ENCODE data around the gene UBAP1.
A peak's percentile ranks its signal among the peaks of the same experiment; 100 is the strongest.
"Not testable (repeated sequence)": the region's sequence is repeated elsewhere in the genome, so short reads cannot be mapped to it uniquely, and the experiment has no call there.

UBAP1 gene

GRCh38 chr9:34178436-34179212, at the start of gene UBAP1:
Gene UBAP1, plus strand, starts transcription at chr9:34179043. Its CDS starts 41,872 bp downstream, at chr9:34220915.
- peak; percentile 97 for DNase-seq

- no peak for DNase-seq
Measured at GRCh38 chr9:34131571-34131970, 47.3 kb upstream of the UBAP1 start.

DNA sequence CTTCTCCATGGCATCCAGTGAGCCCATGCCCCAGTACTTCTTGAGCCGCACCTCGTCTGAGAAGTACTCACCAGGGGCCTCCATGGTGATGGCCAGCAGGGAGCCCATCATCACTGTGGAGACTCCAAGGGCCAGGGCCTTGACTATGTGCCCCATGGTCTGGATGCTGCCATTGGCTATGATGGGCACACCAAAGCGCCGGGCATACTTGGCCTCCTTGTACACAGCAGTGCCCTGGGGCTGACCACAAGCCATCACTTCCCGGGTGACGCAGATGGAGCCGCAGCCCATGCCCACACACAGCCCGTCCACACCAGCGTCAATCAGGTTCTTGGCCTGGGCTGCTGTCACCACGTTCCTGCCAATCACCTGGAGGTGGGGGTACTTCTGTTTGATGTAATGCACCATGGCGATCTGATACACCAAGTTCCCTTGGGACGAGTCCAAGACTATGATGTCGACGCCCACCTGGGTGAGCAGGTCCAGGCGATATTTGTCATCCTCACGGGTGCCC, 45.4 kb upstream of the UBAP1 start:
- DNase-seq, result no peak

DNA sequence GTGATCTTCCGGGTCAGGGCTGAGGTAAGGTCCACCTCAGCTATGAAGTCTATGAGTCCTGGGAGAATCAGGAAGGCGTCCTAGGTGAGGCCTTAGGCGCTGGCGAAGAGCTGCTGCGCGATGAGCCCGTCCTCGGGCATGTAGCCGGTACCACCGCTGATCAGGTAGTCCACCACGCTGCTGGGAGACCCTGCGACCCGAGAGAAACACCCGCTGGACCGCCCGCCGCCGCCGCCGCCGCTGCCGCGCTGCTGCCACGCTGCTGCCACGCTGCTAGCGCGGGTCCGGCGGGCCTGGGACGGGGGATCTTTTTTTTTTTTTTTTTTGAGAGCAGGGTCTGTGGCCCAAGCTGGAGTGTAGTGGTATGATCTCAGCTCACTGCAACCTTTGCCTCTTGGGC, 44.3 kb upstream of the UBAP1 start:
- no peak for DNase-seq

- DNase-seq, result not testable (repeated sequence)
Measured at GRCh38 chr9:34138644-34139043, 40.2 kb upstream of the UBAP1 start.

- peak; percentile 49 for DNase-seq
Measured at GRCh38 chr9:34139477-34140146, 39.2 kb upstream of the UBAP1 start.

GRCh38 chr9:34140853-34141252, 38.0 kb upstream of the UBAP1 start:
- no peak for DNase-seq

DNA sequence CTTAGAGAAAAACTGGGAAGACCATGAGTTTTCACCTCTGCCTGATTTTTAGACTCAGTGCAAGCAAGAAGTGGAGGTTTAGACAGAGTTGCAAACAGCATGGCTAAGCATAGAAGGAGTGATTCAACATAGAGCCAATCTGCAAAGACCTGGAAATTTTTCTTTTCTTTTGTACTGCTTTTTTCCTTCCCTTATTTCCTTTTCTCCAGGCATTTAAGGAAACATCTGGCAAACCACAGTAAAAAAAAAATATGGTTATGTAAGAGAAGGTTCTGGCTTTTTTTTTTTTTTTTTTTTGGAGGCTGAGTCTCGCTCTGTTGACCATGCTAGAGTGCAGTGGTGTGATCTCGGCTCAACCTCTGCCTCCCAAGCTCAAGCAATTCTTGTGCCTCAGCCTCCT, 35.7 kb upstream of the UBAP1 start:
- no peak for DNase-seq

- DNase-seq, result no peak
Measured at GRCh38 chr9:34145165-34145564, 33.7 kb upstream of the UBAP1 start.

DNA sequence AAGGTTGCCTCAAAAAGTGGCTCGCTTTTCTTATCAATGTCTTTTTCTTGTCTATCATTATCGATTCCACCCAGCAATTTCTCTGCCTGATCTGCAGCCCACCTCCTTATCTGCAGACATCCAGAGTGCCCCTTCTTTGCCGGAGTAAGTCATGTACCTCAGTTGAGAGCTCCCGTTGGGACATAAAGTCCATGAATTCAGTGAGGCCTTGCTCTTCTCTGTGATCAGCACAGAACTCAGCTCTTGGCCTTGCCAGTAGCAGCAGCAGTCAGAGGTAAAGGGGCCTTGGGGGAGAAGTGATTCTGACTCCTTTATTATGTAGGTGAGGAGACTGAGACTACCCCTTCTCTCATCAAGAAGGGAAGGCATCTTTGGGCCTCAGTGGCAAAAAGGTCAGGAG, 27.4 kb upstream of the UBAP1 start:
- DNase-seq, result no peak

GRCh38 chr9:34154057-34154456, 24.8 kb upstream of the UBAP1 start:
- DNase-seq, result no peak

GRCh38 chr9:34157318-34157717, 21.5 kb upstream of the UBAP1 start:
- no peak for DNase-seq

- no peak for DNase-seq
Measured at GRCh38 chr9:34157898-34158297, 20.9 kb upstream of the UBAP1 start.

- DNase-seq, result no peak
Measured at GRCh38 chr9:34158362-34158869, 20.4 kb upstream of the UBAP1 start.

GRCh38 chr9:34163434-34163833, 15.4 kb upstream of the UBAP1 start:
- DNase-seq, result no peak

- DNase-seq, result no peak
Measured at GRCh38 chr9:34169125-34169524, 9.7 kb upstream of the UBAP1 start.

DNA sequence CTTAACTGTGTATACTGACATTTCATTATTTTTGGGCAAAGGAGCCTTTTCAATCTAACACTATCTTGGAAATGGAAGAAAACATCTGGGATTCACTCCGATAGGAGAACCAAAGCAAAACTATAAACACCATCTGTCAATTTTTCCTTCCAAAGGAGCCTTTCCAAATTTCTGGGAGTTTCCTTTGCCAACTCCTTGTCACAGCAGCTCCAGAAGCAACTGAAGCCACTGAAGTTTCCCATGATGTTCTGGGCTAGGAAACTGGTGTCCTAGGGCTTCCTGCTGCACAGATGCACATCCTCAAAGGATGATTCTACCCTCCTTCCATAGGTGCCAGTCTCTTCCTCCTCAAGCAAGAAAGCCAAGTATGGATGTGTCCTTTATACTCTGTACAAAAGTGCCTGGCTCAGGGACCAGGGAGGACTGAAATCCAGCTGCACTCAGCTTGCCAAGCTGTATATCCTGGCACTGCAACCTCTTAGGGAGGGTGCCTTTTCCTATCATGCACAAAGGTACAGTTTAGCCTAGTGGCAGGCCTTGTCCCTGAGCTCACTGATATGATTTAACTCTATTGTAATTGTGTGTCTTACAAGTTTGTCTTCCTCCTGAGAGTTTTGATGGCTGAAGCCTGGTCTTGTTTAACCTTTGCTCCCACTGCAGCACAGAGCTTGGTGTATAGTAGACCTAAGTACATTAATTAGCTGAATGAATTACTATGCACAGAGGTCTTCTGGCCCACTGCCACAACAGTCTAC, 8.4 kb upstream of the UBAP1 start:
- peak; percentile 17 for DNase-seq

GRCh38 chr9:34171753-34172535, 6.9 kb upstream of the UBAP1 start:
- no peak for DNase-seq

GRCh38 chr9:34176089-34176488, 2.8 kb upstream of the UBAP1 start:
- DNase-seq, result no peak

DNA sequence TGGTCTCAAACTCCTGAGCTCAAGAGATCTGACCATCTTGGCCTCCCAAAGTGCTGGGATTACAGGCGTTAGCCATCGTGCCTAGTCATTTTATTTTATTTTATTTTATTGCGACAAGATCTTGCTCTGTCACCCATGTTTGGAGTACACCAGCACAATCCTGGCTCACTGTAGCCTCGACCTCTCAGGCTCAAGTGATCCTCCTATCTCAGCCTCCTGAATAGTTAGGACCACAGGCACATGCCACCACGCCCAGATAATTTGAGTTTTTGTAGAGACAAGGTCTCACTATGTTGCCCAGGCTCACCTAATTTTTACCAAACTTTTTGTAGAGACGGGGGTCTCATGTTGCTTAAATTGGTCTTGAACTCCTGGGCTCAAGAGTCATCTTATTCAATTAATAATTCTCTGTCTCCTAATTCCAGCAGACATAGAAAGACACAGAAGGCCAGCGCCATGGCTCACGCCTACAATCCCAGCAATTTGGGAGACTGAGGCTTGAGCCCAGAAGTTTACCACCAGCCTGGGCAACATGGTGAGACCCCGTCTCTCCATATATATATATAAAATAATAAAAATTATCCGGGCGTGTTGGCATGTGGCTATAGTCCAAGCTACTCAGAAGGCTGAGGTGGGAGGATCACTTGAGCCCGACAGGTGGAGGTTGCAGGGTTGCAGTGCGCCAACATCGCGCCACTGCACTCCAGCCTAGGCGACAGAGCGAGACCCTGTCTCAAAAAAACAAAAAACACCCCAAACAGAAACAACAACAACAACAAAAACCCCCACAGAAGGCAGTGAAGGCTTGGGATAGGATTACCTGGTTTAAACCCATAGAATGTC, 1.0 kb upstream of the UBAP1 start:
- DNase-seq, result no peak
